Neural progenitor cell (in vitro differentiated cells): ENCODE results near the gene FBXW8. TPM values are rescaled to one million over a fixed set of nuclear protein-coding genes. Genes with fewer than 3 reads are reported as not detected.

Experiments
- DNase-seq: peaks from one replicate; pipeline ENCODE4 v3.0.0-alpha.2; 2016; ENCODE audit warnings: low spot score
- H2AFZ ChIP-seq: fragments of 200-600 bp; sonication (generic); replicated peaks from 2 replicates; pipeline ENCODE4 v1.6.1; 2016; ENCODE audit warnings: antibody characterized with exemption
- H3F3A ChIP-seq: fragments of 200-600 bp; sonication (generic); 2 replicates; pipeline ENCODE4 v1.6.1; 2016; ENCODE audit warnings: antibody characterized with exemption, low read depth
- H3K27ac ChIP-seq: fragments of 200-600 bp; sonication (generic); 2 replicates; pipeline ENCODE4 v1.5.1; 2016; ENCODE audit warnings: mild to moderate bottlenecking
- H3K27me3 ChIP-seq: fragments of 200-600 bp; sonication (generic); 2 replicates; pipeline ENCODE4 v1.6.1; 2016; ENCODE audit warnings: mild to moderate bottlenecking, moderate library complexity
- H3K36me3 ChIP-seq: fragments of 200-600 bp; sonication (generic); 2 replicates; pipeline ENCODE4 v1.5.1; 2016
- H3K4me1 ChIP-seq: fragments of 200-600 bp; sonication (generic); 2 replicates; pipeline ENCODE4 v1.6.1; 2016; ENCODE audit warnings: mixed run types
- H3K4me2 ChIP-seq: fragments of 200-600 bp; sonication (generic); 2 replicates; pipeline ENCODE4 v1.6.1; 2016
- H3K4me3 ChIP-seq: fragments of 200-600 bp; sonication (generic); 2 replicates; pipeline ENCODE4 v1.5.1; 2016
- H3K79me2 ChIP-seq: fragments of 200-600 bp; sonication (generic); 2 replicates; pipeline ENCODE4 v1.6.1; 2016; ENCODE audit warnings: low read depth
- H3K9ac ChIP-seq: fragments of 200-600 bp; sonication (generic); 2 replicates; pipeline ENCODE4 v1.6.1; 2016
- H3K9me3 ChIP-seq: fragments of 200-600 bp; sonication (generic); 2 replicates; pipeline ENCODE4 v1.5.1; 2016; ENCODE audit warnings: low read depth
- H4K20me1 ChIP-seq: fragments of 200-600 bp; sonication (generic); 2 replicates; pipeline ENCODE4 v1.6.1; 2016; ENCODE audit warnings: low read depth
- H3K27ac Mint-ChIP-seq: 3 replicates; pipeline ENCODE4 v1.8.0; 2021; ENCODE audit warnings: mixed read lengths
- H3K27me3 Mint-ChIP-seq: 2 replicates; pipeline ENCODE4 v1.8.0; 2022; ENCODE audit warnings: low read depth, mild to moderate bottlenecking, inconsistent platforms, moderate library complexity, mixed read lengths; ENCODE audit not compliant: insufficient read depth
- H3K36me3 Mint-ChIP-seq: 3 replicates; pipeline ENCODE4 v1.8.0; 2021; ENCODE audit warnings: mixed read lengths
- H3K4me1 Mint-ChIP-seq: 3 replicates; pipeline ENCODE4 v1.8.0; 2021; ENCODE audit warnings: mixed read lengths
- H3K4me3 Mint-ChIP-seq: 3 replicates; pipeline ENCODE4 v1.8.0; 2021; ENCODE audit warnings: mild to moderate bottlenecking, moderate library complexity, mixed read lengths
- H3K9me3 Mint-ChIP-seq: 3 replicates; pipeline ENCODE4 v1.8.0; 2020; ENCODE audit warnings: mixed read lengths
- CTCF ChIP-seq: fragments of 200-600 bp; sonication (generic); IDR thresholded peaks from 2 replicates; pipeline ENCODE4 v1.5.1; 2017; ENCODE audit warnings: antibody characterized with exemption, mild to moderate bottlenecking
- EZH2 ChIP-seq: fragments of 200-600 bp; sonication (generic); IDR thresholded peaks from 2 replicates; pipeline ENCODE4 v1.6.1; 2017; ENCODE audit warnings: antibody characterized with exemption, mild to moderate bottlenecking, moderate library complexity
- EZH2phosphoT487 ChIP-seq: fragments of 200-600 bp; sonication (generic); IDR thresholded peaks from 2 replicates; pipeline ENCODE4 v1.6.1; 2017; ENCODE audit warnings: antibody characterized with exemption
- total RNA-seq: library from RNA; depleted of rRNA; stranded (reverse); fragments of >200 nt; gene quantifications from 2 replicates; pipeline ENCODE4 v1.2.3, GENCODE V29; 2015; ENCODE audit warnings: low replicate concordance

FBXW8 gene
- total RNA-seq, 1 donor from 2014 or later = 20.7 TPM

GRCh38 chr12:117067638-117068037, 156.9 kb downstream of the FBXW8 start:
- H3K27ac Mint-ChIP-seq = no peak overlapping the region
- Histone ChIP-seq H3K79me2 (no peaks in the 10 kb centered on the region), H3K27ac (no peak overlapping the region), H3K4me2 (no peak overlapping the region), H3K9me3 (no peaks in the 10 kb centered on the region), H3F3A (peaks cover 6% of the 10 kb centered on the region), H3K27me3 (no peaks in the 10 kb centered on the region), H3K4me1 (no peaks in the 10 kb centered on the region), H3K9ac (no peak overlapping the region), H4K20me1 (no peaks in the 10 kb centered on the region), H3K36me3 (no peaks in the 10 kb centered on the region), H3K4me3 (no peak overlapping the region), H2AFZ (no peak overlapping the region)
- no peaks in the 10 kb centered on the region for H3K9me3 Mint-ChIP-seq
- H3K4me3 Mint-ChIP-seq = no peak overlapping the region
- no peak for DNase-seq
- H3K36me3 Mint-ChIP-seq = no peaks in the 10 kb centered on the region
- H3K27me3 Mint-ChIP-seq = peaks cover 10% of the 10 kb centered on the region
- H3K4me1 Mint-ChIP-seq = peaks cover 29% of the 10 kb centered on the region
- TF ChIP-seq CTCF (no peak), EZH2phosphoT487 (no peak), EZH2 (no peak)

GRCh38 chr12:117068492-117068891, 157.7 kb downstream of the FBXW8 start:
- Histone ChIP-seq H3K9ac (no peak overlapping the region), H2AFZ (no peak overlapping the region), H3K27me3 (no peaks in the 10 kb centered on the region), H3F3A (peaks cover 6% of the 10 kb centered on the region), H3K4me1 (no peaks in the 10 kb centered on the region), H3K9me3 (no peaks in the 10 kb centered on the region), H3K36me3 (no peaks in the 10 kb centered on the region), H3K27ac (no peak overlapping the region), H3K4me2 (no peak overlapping the region), H3K79me2 (no peaks in the 10 kb centered on the region), H4K20me1 (no peaks in the 10 kb centered on the region), H3K4me3 (no peak overlapping the region)
- Mint-ChIP-seq H3K36me3 (no peaks in the 10 kb centered on the region), H3K27ac (no peak overlapping the region), H3K9me3 (no peaks in the 10 kb centered on the region), H3K27me3 (peaks cover 10% of the 10 kb centered on the region), H3K4me3 (no peak overlapping the region), H3K4me1 (peaks cover 20% of the 10 kb centered on the region)
- TF ChIP-seq EZH2phosphoT487 = no peak
- TF ChIP-seq EZH2 = no peak
- TF ChIP-seq CTCF = no peak
- no peak for DNase-seq

- no peaks in the 10 kb centered on the region for H3K36me3 ChIP-seq
Measured at GRCh38 chr12:117069101-117069797, 158.5 kb downstream of the FBXW8 start.

More at GRCh38 chr12:117069101-117069797, 158.5 kb downstream of the FBXW8 start:
- no peak overlapping the region for H3K9ac ChIP-seq
- H2AFZ ChIP-seq = no peak overlapping the region
- H3K4me2 ChIP-seq = no peak overlapping the region
- Mint-ChIP-seq H3K27me3 (peaks cover 10% of the 10 kb centered on the region), H3K4me1 (peaks cover 14% of the 10 kb centered on the region), H3K9me3 (no peaks in the 10 kb centered on the region), H3K36me3 (no peaks in the 10 kb centered on the region), H3K27ac (peak overlapping the region; percentile 72), H3K4me3 (no peak overlapping the region)
- no peaks in the 10 kb centered on the region for H3K79me2 ChIP-seq
- TF ChIP-seq EZH2 (no peak), EZH2phosphoT487 (no peak)
- H3K9me3 ChIP-seq = no peaks in the 10 kb centered on the region
- H3K4me3 ChIP-seq = no peak overlapping the region
- H3K27ac ChIP-seq = no peak overlapping the region
- H3F3A ChIP-seq = peaks cover 6% of the 10 kb centered on the region
- H4K20me1 ChIP-seq = no peaks in the 10 kb centered on the region
- H3K27me3 ChIP-seq = no peaks in the 10 kb centered on the region
- no peaks in the 10 kb centered on the region for H3K4me1 ChIP-seq
- DNase-seq = no peak
